SK-N-SH treated with all-trans-retinoic acid at 6 μM for 48 hours (cell line): ENCODE data around the gene FAM228A.

ENCODE experiments used
- ATAC-seq: fragments of 200-7000 bp; cut with Tn5 transposase; 3 replicates; pipeline ENCODE4 v1.9.1; 2020; ENCODE audit warnings: mild to moderate bottlenecking, moderate library complexity
- ARNTL ChIP-seq: fragments of 450-650 bp; formaldehyde crosslinking; IDR thresholded peaks from 2 replicates; pipeline ENCODE4 v1.5.0; 2020; ENCODE audit warnings: low read depth, mild to moderate bottlenecking, moderate library complexity, borderline replicate concordance
- BACH2 ChIP-seq: fragments of 250-450 bp; sonication (Bioruptor Pico); IDR thresholded peaks from 2 replicates; pipeline ENCODE4 v1.9.0; 2021; ENCODE audit warnings: mild to moderate bottlenecking, borderline replicate concordance
- CSDC2 ChIP-seq: fragments of 250-450 bp; sonication (Bioruptor Pico); IDR thresholded peaks from 2 replicates; pipeline ENCODE4 v1.5.0; 2020; ENCODE audit warnings: mild to moderate bottlenecking, moderate library complexity
- CSRNP3 ChIP-seq: fragments of 250-450 bp; sonication (Bioruptor Pico); IDR thresholded peaks from 2 replicates; pipeline ENCODE4 v1.5.1; 2021; ENCODE audit warnings: mild to moderate bottlenecking, moderate library complexity
- ESRRG ChIP-seq: fragments of 250-450 bp; sonication (Bioruptor Pico); IDR thresholded peaks from 2 replicates; pipeline ENCODE4 v1.6.1; 2021; ENCODE audit warnings: mild to moderate bottlenecking
- GLIS3 ChIP-seq: fragments of 250-450 bp; sonication (Bioruptor Pico); IDR thresholded peaks from 2 replicates; pipeline ENCODE4 v1.5.0; 2020; ENCODE audit warnings: mild to moderate bottlenecking, moderate library complexity
- OSR1 ChIP-seq: fragments of 250-450 bp; sonication (Bioruptor Pico); IDR thresholded peaks from 2 replicates; pipeline ENCODE4 v1.8.0; 2022; ENCODE audit warnings: moderate library complexity, mild to moderate bottlenecking, inconsistent platforms
- PATZ1 ChIP-seq: fragments of 250-450 bp; sonication (Bioruptor Pico); IDR thresholded peaks from 2 replicates; pipeline ENCODE4 v1.8.0; 2020; ENCODE audit warnings: mild to moderate bottlenecking, moderate library complexity, borderline replicate concordance
- POU6F1 ChIP-seq: fragments of 250-450 bp; sonication (Bioruptor Pico); IDR thresholded peaks from 2 replicates; pipeline ENCODE4 v1.8.0; 2021; ENCODE audit warnings: low read depth, mild to moderate bottlenecking, moderate library complexity, borderline replicate concordance
- SNAI2 ChIP-seq: fragments of 250-450 bp; sonication (Bioruptor Pico); IDR thresholded peaks from 2 replicates; pipeline ENCODE4 v1.5.0; 2020; ENCODE audit warnings: mild to moderate bottlenecking, moderate library complexity
- TCF4 ChIP-seq: fragments of 250-450 bp; sonication (Bioruptor Pico); IDR thresholded peaks from 2 replicates; pipeline ENCODE4 v1.8.0; 2021; ENCODE audit warnings: mild to moderate bottlenecking, moderate library complexity, borderline replicate concordance
- TOX ChIP-seq: fragments of 250-450 bp; sonication (Bioruptor Pico); IDR thresholded peaks from 2 replicates; pipeline ENCODE4 v1.8.0; 2021; ENCODE audit warnings: mild to moderate bottlenecking, moderate library complexity, borderline replicate concordance
- TSHZ2 ChIP-seq: fragments of 250-450 bp; sonication (Bioruptor Pico); IDR thresholded peaks from 2 replicates; pipeline ENCODE4 v1.5.0; 2020; ENCODE audit warnings: mild to moderate bottlenecking, moderate library complexity
- ZC3H10 ChIP-seq: fragments of 250-450 bp; sonication (Bioruptor Pico); IDR thresholded peaks from 2 replicates; pipeline ENCODE4 v1.5.1; 2021; ENCODE audit warnings: mild to moderate bottlenecking, moderate library complexity
- ZFP3 ChIP-seq: fragments of 250-450 bp; sonication (Bioruptor Pico); IDR thresholded peaks from 2 replicates; pipeline ENCODE4 v1.5.0; 2020; ENCODE audit warnings: mild to moderate bottlenecking, moderate library complexity
- ZFP30 ChIP-seq: fragments of 450-650 bp; formaldehyde crosslinking; IDR thresholded peaks from 2 replicates; pipeline ENCODE4 v1.5.0; 2022; ENCODE audit warnings: mild to moderate bottlenecking, moderate library complexity
- ZNF565 ChIP-seq: fragments of 450-650 bp; formaldehyde crosslinking; conservative IDR thresholded peaks from 2 replicates; pipeline ENCODE4 v1.5.0; 2020; ENCODE audit warnings: low read depth, mild to moderate bottlenecking, moderate library complexity
- ZNF70 ChIP-seq: fragments of 450-650 bp; formaldehyde crosslinking; IDR thresholded peaks from 2 replicates; pipeline ENCODE4 v1.5.0; 2020; ENCODE audit warnings: mild to moderate bottlenecking, moderate library complexity
- ZNF8 ChIP-seq: fragments of 450-650 bp; formaldehyde crosslinking; IDR thresholded peaks from 2 replicates; pipeline ENCODE4 v1.5.0; 2020; ENCODE audit warnings: mild to moderate bottlenecking, moderate library complexity

The FAM228A gene

GRCh38 chr2:24163601-24164000 lies 11.3 kb upstream of the FAM228A start:
- ATAC-seq = no peak

GRCh38 chr2:24164416-24164973 lies 10.4 kb upstream of the FAM228A start:
- TF ChIP-seq CSDC2 (CRISPR knock-in tag) = no peak
- no peak for TF ChIP-seq OSR1 (CRISPR knock-in tag)
- TF ChIP-seq SNAI2 (CRISPR knock-in tag) = no peak
- TF ChIP-seq TOX (CRISPR knock-in tag) = no peak
- TF ChIP-seq ESRRG (CRISPR knock-in tag) = no peak
- no peak for TF ChIP-seq GLIS3
- TF ChIP-seq ZFP3 (CRISPR knock-in tag) = no peak
- no peak for TF ChIP-seq ZNF70 (CRISPR knock-in tag)
- no peak for TF ChIP-seq ARNTL
- no peak for TF ChIP-seq ZNF8 (CRISPR knock-in tag)
- no peak for TF ChIP-seq BACH2 (CRISPR knock-in tag)
- no peak for TF ChIP-seq ZNF565
- peak; percentile 92 for ATAC-seq

More at GRCh38 chr2:24163601-24164000, 11.3 kb upstream of the FAM228A start:
- TF ChIP-seq TSHZ2 (no peak), ARNTL (no peak), TCF4 (CRISPR knock-in tag) (no peak), ZC3H10 (CRISPR knock-in tag) (no peak), PATZ1 (no peak), ZFP3 (CRISPR knock-in tag) (no peak), CSDC2 (CRISPR knock-in tag) (no peak), ZNF70 (CRISPR knock-in tag) (no peak), TOX (CRISPR knock-in tag) (no peak), POU6F1 (CRISPR knock-in tag) (no peak), ZFP30 (CRISPR knock-in tag) (no peak), ESRRG (CRISPR knock-in tag) (no peak)

- no peak for ATAC-seq
- TF ChIP-seq GLIS3 (no peak), ZFP3 (CRISPR knock-in tag) (no peak), TOX (CRISPR knock-in tag) (no peak), ZFP30 (CRISPR knock-in tag) (no peak), ZNF565 (no peak), POU6F1 (CRISPR knock-in tag) (no peak), CSRNP3 (CRISPR knock-in tag) (no peak)
Observed at GRCh38 chr2:24169023-24169422, 5.8 kb upstream of the FAM228A start.
